Measurements from ENCODE around the gene PISD.

DNA sequence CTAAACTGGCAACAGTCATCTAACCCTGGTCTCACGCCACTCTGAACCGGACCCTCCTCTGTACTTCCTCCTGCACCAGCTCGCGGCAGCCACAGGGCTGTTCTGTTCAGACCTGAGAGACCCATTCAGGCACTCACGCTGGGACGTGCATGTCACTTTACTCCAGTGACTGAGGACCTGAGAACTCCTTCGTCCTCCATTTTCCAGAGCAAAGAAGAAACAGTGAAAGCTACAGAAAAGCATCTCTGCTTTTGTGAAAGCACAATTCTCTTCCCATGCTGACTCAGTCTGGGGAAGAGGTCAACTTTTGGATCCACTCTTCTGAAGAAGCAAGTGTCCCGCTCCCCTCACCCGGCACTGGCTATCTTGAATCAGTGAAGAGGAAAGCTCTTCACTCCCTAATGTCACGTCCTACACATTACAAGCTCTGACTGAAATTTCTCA is 24.5 kb downstream of the PISD start:
- TF ChIP-seq, protein P1, sequence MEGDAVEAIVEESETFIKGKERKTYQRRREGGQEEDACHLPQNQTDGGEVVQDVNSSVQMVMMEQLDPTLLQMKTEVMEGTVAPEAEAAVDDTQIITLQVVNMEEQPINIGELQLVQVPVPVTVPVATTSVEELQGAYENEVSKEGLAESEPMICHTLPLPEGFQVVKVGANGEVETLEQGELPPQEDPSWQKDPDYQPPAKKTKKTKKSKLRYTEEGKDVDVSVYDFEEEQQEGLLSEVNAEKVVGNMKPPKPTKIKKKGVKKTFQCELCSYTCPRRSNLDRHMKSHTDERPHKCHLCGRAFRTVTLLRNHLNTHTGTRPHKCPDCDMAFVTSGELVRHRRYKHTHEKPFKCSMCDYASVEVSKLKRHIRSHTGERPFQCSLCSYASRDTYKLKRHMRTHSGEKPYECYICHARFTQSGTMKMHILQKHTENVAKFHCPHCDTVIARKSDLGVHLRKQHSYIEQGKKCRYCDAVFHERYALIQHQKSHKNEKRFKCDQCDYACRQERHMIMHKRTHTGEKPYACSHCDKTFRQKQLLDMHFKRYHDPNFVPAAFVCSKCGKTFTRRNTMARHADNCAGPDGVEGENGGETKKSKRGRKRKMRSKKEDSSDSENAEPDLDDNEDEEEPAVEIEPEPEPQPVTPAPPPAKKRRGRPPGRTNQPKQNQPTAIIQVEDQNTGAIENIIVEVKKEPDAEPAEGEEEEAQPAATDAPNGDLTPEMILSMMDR (conservative IDR thresholded peaks at IDR 0.05; ENCODE audit: low read depth, low read length), result no peak
- TF ChIP-seq EZH2phosphoT487 (IDR thresholded peaks at IDR 0.05; ENCODE audit: borderline replicate concordance, low read length), result no peak
